Effector memory CD8-positive, alpha-beta T cell (primary cell): ENCODE results near the gene PALLD.

Experiments used
- ATAC-seq: fragments of 150-1000 bp; cut with Tn5 transposase; replicated peaks from 2 replicates; pipeline ENCODE4 v1.10.0; 2021; ENCODE audit warnings: mild to moderate bottlenecking, moderate library complexity
- DNase-seq, 3 experiments: peaks; one replicate each; pipeline ENCODE4 v3.0.0; 2021
- H3K27ac Mint-ChIP-seq, 2 donors: one replicate each; pipeline ENCODE4 v1.8.0; 2022; ENCODE audit warnings: mild to moderate bottlenecking in 2 of 2, mixed read lengths in 2 of 2, moderate library complexity in 2 of 2
- H3K27me3 Mint-ChIP-seq, 2 donors: one replicate each; pipeline ENCODE4 v1.8.0; 2022; ENCODE audit warnings: mixed read lengths in 2 of 2
- H3K36me3 Mint-ChIP-seq: one replicate; pipeline ENCODE4 v1.8.0; 2022; ENCODE audit warnings: mild to moderate bottlenecking, moderate library complexity, mixed read lengths; ENCODE audit not compliant: insufficient read depth
- H3K4me1 Mint-ChIP-seq, 2 donors: one replicate each; pipeline ENCODE4 v1.8.0; 2022; ENCODE audit warnings: low read depth in 2 of 2, mixed read lengths in 2 of 2
- H3K4me3 Mint-ChIP-seq, 2 donors: one replicate each; pipeline ENCODE4 v1.8.0; 2022; ENCODE audit warnings: mild to moderate bottlenecking in 2 of 2, mixed read lengths in 2 of 2, moderate library complexity in 2 of 2
- H3K9me3 Mint-ChIP-seq, 2 donors: one replicate each; pipeline ENCODE4 v1.8.0; 2022; ENCODE audit warnings: mixed read lengths in 2 of 2

PALLD gene

DNA sequence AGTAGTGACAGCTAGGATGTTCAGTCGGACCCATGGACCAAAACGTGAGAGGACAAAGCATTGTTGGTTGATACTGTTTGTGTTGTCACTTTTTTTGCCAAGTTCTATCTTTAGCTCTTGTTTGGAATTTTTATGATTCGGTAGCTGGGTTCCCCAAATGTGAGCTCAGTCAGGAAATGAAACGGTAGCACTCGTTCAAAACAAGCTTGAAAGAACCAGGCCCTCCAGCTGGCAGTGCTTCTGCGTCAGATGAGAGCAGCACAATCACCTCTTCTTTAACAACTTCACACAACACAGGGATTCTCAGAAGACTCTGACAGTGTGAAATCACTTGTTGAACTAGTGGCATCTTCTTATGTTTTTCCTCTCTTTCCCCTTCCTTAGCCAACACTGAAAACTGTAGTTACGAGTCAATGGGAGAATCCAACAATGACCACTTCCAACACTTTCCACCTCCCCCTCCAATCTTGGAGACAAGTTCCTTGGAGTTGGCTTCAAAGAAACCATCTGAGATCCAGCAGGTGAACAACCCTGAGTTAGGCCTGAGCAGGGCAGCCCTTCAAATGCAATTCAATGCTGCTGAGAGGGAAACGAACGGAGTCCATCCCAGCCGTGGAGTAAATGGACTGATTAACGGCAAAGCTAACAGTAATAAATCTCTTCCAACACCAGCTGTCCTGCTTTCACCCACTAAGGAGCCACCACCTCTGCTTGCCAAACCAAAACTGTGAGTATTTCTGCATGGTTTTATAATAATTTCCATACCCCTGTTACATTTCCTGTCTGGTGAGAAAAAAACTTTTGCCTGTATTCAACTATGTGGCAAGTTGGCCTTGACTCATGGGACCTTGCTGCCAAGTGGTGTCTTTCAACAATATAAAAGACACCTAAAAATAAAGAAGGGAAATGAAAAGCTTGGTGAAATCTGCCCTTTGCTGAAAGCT is 214.6 kb downstream of the PALLD start:
- ATAC-seq (no peak), DNase-seq (no peak)
- Mint-ChIP-seq H3K27me3 (no peaks in the 10 kb centered on the region), H3K4me3 (no peak overlapping the region), H3K9me3 (no peaks in the 10 kb centered on the region), H3K4me1 (no peaks in the 10 kb centered on the region), H3K36me3 (no peaks in the 10 kb centered on the region), H3K27ac (no peak overlapping the region)

DNA sequence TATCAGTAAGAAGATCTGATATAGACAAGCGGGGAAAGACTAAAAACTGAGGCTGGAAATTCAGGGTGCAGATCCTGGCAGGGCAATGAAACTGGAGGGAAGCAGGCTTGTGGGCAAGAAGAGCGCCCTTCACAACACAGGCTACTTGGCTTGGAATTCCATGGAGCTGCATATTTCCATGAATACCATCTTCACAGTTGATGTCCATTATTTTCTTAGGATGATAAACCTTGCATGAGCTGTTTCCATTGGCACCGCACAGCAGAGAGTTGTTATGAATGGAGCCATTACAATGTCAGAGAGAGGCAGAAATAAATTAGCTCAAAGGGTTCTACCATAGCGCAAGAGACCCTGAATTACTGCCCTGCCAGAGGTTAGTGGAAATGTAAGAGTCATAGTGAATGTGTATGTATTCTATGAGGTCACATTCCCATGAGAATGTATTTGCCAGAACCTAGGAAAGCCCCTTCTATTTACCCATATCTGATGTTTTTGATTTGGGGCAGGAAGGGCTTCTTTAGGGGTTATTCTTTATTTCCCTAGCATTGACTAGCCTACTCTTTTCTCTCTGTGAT is 215.6 kb downstream of the PALLD start:
- DNase-seq (no peak), ATAC-seq (no peak)
- H3K4me3 Mint-ChIP-seq: no peak overlapping the region

DNA sequence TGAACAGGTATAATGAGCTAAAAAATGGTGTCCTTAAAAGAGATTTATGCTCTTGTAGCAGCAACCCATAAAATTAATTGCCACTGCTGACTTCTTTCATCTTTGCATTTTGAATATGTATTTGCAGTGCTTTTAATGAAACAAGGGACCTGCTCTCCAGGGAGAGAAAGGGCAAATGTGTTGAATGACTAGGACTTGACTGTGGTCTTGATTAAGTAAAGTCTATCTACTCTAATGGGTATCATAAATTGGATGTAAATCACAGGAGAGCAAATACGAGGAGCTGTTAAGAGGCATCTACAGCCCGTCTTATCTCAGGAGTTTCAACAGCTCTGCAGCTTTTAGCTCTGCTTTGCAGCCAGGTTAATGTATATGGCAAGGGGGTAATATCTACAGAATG is 216.4 kb downstream of the PALLD start:
- Mint-ChIP-seq H3K9me3 (no peaks in the 10 kb centered on the region), H3K27me3 (no peaks in the 10 kb centered on the region), H3K4me3 (no peak overlapping the region), H3K4me1 (no peaks in the 10 kb centered on the region), H3K27ac (no peak overlapping the region), H3K36me3 (no peaks in the 10 kb centered on the region)
- DNase-seq: no peak
- no peak for ATAC-seq

More for the DNA sequence above, 215.6 kb downstream of the PALLD start:
- Mint-ChIP-seq H3K27me3 (no peaks in the 10 kb centered on the region), H3K9me3 (no peaks in the 10 kb centered on the region), H3K27ac (no peak overlapping the region), H3K4me1 (no peaks in the 10 kb centered on the region), H3K36me3 (no peaks in the 10 kb centered on the region)

DNA sequence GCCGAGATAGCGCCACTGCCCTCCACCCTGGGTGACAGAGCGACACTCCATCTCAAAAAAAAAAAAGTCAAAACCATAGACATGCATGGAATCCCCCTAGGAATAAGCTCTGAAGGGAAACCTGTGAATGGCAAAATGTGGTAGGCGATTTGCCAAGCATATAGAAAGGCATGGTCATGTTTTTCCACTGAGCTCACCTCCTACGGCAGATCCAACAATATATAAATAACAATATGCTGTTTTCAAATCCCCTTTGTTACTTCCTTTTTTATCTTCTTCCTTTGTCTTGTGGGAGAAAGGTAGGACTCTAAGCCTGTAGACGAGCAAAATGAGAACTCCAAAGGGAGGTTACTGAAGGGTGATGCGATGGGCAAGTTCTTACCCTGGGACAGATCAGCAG is 219.0 kb downstream of the PALLD start:
- Mint-ChIP-seq H3K4me3 (no peak overlapping the region), H3K4me1 (no peaks in the 10 kb centered on the region), H3K27ac (no peak overlapping the region), H3K9me3 (no peaks in the 10 kb centered on the region), H3K36me3 (no peaks in the 10 kb centered on the region), H3K27me3 (no peaks in the 10 kb centered on the region)
- ATAC-seq (no peak), DNase-seq (no peak)

DNA sequence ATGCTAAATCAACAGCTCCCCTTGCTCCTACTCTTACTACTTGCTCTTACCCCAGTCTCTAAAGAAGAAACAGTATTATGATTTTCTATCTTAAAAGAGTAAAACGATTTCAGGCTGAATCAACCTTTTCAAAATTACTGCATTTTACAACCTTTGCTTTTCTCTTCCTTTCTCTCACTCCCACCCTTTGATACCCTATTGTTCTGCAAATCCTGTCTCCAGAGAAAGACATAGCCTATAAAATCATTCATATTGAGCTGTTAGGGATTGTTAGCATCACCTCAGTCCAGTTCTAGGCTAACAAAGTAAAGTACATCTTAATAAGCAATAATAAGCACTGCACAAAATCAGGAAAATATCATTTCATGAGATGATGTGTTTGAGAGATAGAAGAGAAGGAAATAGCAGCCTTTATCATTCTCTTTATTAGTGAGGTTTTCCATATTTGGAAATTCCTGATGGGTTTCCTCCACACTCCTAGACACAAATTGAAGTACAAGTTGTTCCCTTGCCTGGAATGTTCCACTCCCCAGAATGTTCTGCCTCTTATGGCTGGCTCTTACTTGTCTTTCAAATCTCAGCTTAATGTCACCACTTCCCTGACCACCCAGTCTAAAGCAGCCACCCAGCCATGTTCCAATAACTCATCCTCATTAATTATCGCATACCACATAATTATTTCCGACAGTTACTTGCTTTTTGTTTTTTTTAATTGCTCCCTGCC is 219.7 kb downstream of the PALLD start:
- no peaks in the 10 kb centered on the region for H3K27me3 Mint-ChIP-seq
- H3K4me1 Mint-ChIP-seq: no peaks in the 10 kb centered on the region
- H3K9me3 Mint-ChIP-seq: no peaks in the 10 kb centered on the region
- H3K27ac Mint-ChIP-seq: no peak overlapping the region
- DNase-seq (no peak), ATAC-seq (no peak)
- H3K4me3 Mint-ChIP-seq: no peak overlapping the region
- no peaks in the 10 kb centered on the region for H3K36me3 Mint-ChIP-seq

DNA sequence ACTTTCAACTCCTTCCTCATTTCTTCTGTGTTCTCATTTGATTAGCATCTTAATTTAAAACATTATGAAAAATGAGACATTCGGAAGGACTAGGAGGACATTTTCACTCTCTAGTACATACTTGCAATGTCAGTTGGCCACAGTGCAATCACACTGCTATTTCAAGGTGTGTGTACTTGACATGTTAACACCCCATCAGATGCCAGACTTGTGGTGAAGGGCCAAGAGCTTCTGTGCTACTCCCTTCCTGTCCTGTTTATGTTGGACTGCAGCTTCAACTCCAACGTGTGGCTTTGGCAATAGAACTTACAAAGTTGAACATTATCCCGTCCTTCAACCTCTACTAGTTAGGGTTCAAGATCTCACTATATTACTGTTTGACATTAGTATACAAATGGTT is 221.0 kb downstream of the PALLD start:
- no peak for DNase-seq
- Mint-ChIP-seq H3K27ac (no peak overlapping the region), H3K4me3 (no peak overlapping the region), H3K36me3 (no peaks in the 10 kb centered on the region), H3K9me3 (no peaks in the 10 kb centered on the region), H3K27me3 (peaks cover 0 to 4% of the 10 kb centered on the region in 2 donors), H3K4me1 (peaks cover 0 to 3% of the 10 kb centered on the region in 2 donors)
- ATAC-seq: no peak

DNA sequence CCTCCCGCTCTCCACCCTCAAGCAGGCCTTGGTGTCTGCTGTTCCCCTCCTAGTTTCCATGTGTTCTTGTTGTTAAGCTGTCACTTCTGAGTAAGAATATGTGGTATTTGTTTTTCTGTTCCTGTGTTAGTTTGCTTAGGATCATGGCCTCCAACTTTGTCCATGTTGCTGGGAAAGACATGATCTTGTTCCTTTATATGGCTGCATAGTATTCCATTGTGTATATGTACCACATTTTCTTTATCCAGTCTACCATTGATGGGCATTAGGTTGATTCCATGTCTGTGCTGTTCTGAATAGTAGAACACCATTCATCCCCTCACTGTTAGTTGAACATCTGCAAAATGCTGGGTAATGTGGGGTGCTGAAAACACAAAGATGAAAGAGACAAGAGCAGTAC is 222.9 kb downstream of the PALLD start:
- ATAC-seq (no peak), DNase-seq (no peak)
- no peak overlapping the region for H3K27ac Mint-ChIP-seq
- no peak overlapping the region for H3K4me3 Mint-ChIP-seq
- H3K36me3 Mint-ChIP-seq: no peaks in the 10 kb centered on the region
- peaks cover 0 to 1% of the 10 kb centered on the region in 2 donors for H3K9me3 Mint-ChIP-seq
- peaks cover 0 to 11% of the 10 kb centered on the region in 2 donors for H3K27me3 Mint-ChIP-seq
- H3K4me1 Mint-ChIP-seq: peaks cover 0 to 8% of the 10 kb centered on the region in 2 donors

DNA sequence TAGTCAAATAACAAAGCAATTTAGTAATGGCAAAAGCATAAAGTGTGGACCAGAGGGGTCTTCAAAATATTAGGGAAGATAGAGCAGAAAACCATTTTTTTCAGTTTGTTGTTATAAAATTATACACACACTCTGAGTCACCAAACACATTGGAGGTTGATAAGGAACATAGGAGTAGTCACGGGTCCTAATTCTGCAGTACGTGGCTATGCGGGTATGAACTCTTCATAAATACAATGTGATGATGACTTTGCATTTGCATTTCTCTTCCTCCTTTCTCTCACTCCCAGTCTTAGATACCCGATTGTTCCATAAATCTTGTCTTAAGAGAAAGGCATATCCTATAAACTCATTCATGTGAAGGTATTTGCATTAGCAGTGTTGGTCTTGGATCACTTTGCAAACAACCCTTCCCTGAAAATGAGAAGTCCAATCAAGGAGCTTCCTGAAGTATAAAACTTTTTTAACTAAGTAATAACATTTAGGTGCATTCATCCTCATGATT is 223.6 kb downstream of the PALLD start:
- Mint-ChIP-seq H3K27ac (no peak overlapping the region), H3K4me1 (peaks cover 0 to 8% of the 10 kb centered on the region in 2 donors), H3K27me3 (peaks cover 0 to 11% of the 10 kb centered on the region in 2 donors), H3K36me3 (no peaks in the 10 kb centered on the region), H3K4me3 (no peak overlapping the region), H3K9me3 (peaks cover 0 to 1% of the 10 kb centered on the region in 2 donors)
- no peak for ATAC-seq
- no peak for DNase-seq

DNA sequence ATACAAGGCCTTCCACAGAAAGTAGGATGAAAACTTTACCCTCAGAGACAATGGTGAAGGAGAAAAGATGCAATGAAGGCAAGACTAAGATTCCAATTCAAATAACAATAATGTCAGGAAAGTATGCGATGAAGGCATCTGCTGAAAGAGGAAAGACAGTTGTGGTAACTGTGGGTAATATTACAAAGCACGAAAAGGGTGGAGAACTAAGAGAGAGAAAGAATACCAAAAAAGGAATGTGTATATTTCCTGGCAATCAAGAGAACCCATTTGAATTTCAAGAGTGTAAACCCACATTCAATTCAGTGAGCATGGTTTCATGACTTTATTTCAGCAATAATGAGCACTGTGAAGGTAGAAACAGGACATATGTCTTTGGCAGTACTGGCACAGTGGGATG is 225.5 kb downstream of the PALLD start:
- no peak overlapping the region for H3K27ac Mint-ChIP-seq
- H3K4me3 Mint-ChIP-seq: no peak overlapping the region
- H3K27me3 Mint-ChIP-seq: peaks cover 0 to 20% of the 10 kb centered on the region in 2 donors

DNA sequence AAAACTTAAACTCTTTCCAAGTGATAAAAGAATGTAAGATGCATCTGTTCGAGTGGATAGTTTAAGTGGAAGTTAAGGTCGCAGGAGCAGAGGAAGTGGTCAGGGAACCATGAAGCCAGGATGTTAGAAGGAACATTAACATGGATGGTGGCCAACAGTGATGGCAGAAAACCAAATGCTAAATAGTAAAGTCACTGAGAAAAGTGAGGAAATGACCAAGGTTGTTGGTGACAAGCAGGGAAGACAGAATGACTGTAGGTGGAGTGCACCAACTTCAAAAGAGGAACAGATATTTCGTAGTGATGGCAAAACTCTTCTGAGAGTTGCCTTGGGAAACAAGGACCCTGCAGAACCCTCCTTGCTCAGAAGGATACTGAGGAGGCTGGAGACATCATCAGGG is 226.2 kb downstream of the PALLD start:
- no peak for DNase-seq
- H3K4me1 Mint-ChIP-seq: peaks cover 0 to 8% of the 10 kb centered on the region in 2 donors

More for the DNA sequence above, 225.5 kb downstream of the PALLD start:
- DNase-seq: no peak
- H3K4me1 Mint-ChIP-seq: peaks cover 0 to 8% of the 10 kb centered on the region in 2 donors
- H3K36me3 Mint-ChIP-seq: no peaks in the 10 kb centered on the region
- H3K9me3 Mint-ChIP-seq: peaks cover 0 to 1% of the 10 kb centered on the region in 2 donors
- no peak for ATAC-seq

DNA sequence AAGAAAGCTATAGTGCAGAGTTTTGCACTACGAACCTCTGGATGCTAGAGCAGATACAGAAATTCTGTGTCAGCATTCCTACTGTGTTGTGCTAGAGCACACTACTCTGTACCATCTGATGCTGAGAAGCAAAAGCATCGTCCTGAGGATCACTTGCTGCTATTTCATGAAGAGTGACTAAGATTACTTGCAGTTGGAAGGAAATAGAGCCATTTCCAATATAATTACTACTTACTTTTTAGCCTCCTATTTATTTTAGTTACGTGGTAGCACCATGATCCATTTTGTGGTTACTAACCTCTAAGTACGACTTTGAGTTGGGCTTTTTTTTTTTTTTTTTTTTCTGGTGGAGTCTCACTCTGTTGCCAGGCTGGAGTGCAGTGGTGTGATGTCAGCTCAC is 226.7 kb downstream of the PALLD start:
- no peak overlapping the region for H3K4me3 Mint-ChIP-seq
- no peaks in the 10 kb centered on the region for H3K36me3 Mint-ChIP-seq
- peaks cover 0 to 8% of the 10 kb centered on the region in 2 donors for H3K4me1 Mint-ChIP-seq
- no peak for DNase-seq
- no peak overlapping the region for H3K27ac Mint-ChIP-seq
- H3K27me3 Mint-ChIP-seq: peaks cover 5 to 21% of the 10 kb centered on the region in 2 donors
- peaks cover 0 to 1% of the 10 kb centered on the region in 2 donors for H3K9me3 Mint-ChIP-seq
- no peak for ATAC-seq

More for the DNA sequence above, 226.2 kb downstream of the PALLD start:
- no peak overlapping the region for H3K27ac Mint-ChIP-seq
- peaks cover 0 to 1% of the 10 kb centered on the region in 2 donors for H3K9me3 Mint-ChIP-seq
- ATAC-seq: no peak
- H3K27me3 Mint-ChIP-seq: peaks cover 0 to 20% of the 10 kb centered on the region in 2 donors
- no peaks in the 10 kb centered on the region for H3K36me3 Mint-ChIP-seq
- no peak overlapping the region for H3K4me3 Mint-ChIP-seq

DNA sequence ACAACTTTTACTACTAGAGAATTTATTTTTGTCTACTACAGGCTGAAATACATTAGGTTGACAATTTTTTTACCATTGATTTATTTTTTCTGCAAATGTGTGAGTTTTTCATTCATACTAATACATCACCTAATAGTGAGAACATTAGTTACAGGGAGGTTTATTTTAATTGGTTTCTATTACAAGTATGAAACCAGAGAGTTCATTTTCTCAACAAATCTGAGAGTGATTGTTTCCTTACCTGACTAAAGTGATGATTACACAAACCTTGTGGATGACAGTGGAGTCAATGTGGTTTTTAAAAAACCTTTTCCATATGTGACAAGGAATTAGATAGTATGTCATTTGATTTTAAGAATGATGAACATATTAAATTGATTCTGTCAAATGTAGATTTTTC is 227.4 kb downstream of the PALLD start:
- H3K9me3 Mint-ChIP-seq: peaks cover 0 to 1% of the 10 kb centered on the region in 2 donors
- DNase-seq: no peak
- H3K4me1 Mint-ChIP-seq: peaks cover 0 to 8% of the 10 kb centered on the region in 2 donors
- H3K27ac Mint-ChIP-seq: no peak overlapping the region
- peaks cover 12 to 28% of the 10 kb centered on the region in 2 donors for H3K27me3 Mint-ChIP-seq
- H3K36me3 Mint-ChIP-seq: no peaks in the 10 kb centered on the region
- no peak overlapping the region for H3K4me3 Mint-ChIP-seq
- ATAC-seq: no peak

DNA sequence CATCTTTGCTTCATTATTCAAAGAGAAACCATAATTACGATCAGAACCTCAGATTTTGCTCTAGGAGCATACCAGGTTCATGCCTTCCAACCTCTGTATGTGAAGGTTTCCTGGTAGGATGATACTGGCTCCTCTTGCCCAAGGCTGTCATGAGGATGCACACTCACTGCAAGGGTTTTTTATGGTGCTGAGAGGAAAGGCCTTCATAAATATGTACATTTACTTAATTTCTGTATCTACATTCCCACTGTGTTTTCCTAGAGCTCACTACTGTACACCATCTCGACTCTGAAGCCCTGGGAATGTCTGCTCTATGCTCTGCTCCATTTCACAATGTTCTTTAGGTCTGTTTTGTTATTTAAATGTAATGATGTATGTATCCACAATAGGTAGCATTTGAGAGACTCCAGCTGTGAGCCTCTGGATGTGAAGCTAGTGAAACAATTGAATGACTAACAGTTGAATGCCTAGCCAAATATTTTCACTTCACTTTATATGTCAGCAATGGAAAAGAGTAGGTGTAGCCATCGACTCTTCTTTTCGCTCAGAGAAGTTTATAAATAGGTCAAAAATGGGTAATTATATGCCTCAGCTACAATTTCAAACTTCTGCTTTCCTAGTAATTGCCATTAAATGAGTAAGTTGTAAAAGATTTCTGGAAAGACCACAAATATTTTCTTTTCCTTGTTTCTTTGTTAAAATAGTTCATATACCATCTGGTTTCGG is 228.0 kb downstream of the PALLD start:
- DNase-seq (no peak), ATAC-seq (no peak)
- H3K36me3 Mint-ChIP-seq: no peaks in the 10 kb centered on the region
- H3K9me3 Mint-ChIP-seq: peaks cover 0 to 1% of the 10 kb centered on the region in 2 donors
- no peak overlapping the region for H3K27ac Mint-ChIP-seq
- no peak overlapping the region for H3K4me3 Mint-ChIP-seq
- peaks cover 0 to 8% of the 10 kb centered on the region in 2 donors for H3K4me1 Mint-ChIP-seq
- H3K27me3 Mint-ChIP-seq: peaks cover 18 to 33% of the 10 kb centered on the region in 2 donors
